ENCODE measurements around the gene RAP1GAP.
"Not testable (repeated sequence)": the region's sequence is repeated elsewhere in the genome, so short reads cannot be mapped to it uniquely, and the experiment has no call there.

The RAP1GAP gene

DNA sequence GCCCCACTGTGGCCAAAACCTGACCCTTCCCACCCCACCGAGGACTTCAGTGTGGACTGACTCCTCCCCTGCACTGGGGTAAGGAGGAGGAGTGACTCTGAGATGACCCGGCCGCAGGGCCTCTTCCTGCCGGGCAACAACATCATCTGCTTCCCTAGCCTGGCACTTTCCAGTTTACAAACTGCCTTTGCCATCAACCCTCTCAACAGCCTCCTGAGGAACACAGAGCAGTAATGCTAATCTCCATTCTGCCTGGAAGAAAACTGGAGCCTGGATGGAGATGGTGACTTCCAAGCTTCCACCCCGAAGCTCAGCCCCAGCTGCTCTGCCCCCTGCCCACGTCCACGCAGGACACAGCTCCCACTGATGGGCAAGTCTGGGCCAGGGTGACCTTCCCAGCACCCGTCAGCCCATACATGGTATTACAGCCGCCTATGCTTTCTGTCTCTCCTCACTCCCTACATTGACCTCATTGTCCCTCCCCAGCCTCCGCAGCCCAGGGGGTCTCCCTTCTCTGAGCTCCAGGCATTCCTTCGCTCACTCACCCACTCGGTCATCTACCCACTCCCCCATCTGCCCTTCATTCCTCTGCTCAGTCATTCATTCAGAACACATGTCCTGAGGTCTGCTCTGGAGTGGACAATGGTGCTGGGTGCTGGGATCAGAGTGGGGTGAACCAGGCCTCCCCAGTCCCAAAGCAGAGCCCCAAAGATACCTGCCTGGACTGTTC lies 34.2 kb downstream of the RAP1GAP start:
- peaks cover 12% of the 10 kb centered on the region for H3K27me3 Mint-ChIP-seq
- no peak for DNase-seq

DNA sequence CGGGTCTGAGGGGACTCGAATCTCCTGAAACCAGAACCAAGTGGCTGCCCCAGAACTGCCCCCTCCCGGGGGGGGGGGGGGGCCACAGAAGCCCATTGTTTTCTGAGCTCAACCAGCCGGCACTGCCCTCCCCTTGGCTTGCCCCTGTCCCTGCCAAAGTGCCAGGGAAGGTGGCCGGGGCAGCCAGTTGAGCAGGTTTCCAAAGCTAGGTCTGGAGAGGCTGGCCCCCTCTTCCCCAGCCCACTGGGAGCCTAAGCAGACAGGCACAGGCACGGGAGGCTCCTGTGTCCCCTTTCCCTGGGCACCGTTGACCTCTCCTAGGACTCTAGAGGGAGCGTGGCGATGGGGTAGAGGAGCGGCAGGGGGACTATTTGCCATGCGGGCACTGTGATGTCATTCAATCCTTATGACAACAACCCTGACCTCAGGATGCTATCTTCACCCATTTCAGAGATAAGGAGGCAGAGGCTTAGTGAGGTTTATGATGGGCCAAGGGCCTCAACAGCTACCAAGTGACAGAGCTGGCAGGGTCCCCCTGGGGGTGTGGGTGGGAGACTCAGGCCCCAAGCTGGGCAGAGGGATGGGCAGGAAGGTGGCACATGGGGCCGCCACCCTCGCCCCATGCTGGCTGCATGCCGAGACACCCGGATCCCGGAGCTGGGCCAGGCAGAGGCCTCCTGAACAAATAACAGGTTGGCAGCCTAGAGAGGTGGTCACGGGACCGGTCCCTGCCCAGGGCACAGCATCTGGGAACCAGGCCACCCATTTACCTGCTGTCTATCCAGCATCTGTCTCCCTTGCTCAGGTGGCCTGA lies 35.0 kb downstream of the RAP1GAP start:
- no peak for DNase-seq
- Mint-ChIP-seq H3K4me1 (peaks cover 12% of the 10 kb centered on the region), H3K27me3 (peaks cover 16% of the 10 kb centered on the region), H3K9me3 (no peaks in the 10 kb centered on the region), H3K27ac (no peak overlapping the region), H3K36me3 (ENCODE audit: low read depth) (no peaks in the 10 kb centered on the region), H3K4me3 (no peak overlapping the region)
- ATAC-seq, result no peak

More for the DNA sequence above, 34.2 kb downstream of the RAP1GAP start:
- Mint-ChIP-seq H3K4me3 (no peak overlapping the region), H3K27ac (no peak overlapping the region), H3K36me3 (ENCODE audit: low read depth) (no peaks in the 10 kb centered on the region), H3K9me3 (no peaks in the 10 kb centered on the region), H3K4me1 (peaks cover 13% of the 10 kb centered on the region)
- no peak for ATAC-seq

DNA sequence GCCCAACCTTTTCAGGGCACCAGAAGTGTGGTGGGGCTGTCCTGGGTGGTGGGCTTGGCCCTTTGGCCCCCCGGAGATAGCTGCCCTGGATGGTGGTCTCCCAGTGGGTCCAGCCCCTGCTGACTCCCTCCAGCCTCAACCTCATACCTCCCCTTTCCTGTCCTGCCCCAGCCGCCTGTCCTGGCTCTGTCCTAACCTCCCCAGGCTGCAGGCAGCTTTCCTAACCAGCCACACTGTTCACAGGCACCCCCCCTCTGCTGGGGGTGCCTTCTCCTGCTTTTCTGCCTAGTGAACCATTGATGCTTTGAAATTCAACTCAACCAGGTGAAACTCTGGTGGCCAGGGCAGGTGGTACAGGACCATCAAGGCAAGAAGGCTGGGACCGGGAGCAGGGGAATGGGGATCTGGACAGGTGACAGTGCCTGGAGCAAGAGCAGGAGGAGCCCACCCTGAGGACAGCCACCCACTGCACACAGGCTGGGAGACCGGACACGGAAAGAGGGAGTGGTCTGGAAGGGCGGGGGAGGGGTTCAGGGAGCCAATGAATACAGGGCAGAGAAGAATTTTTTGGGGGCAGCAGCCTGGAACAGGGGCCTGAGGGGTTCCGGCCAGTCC lies 35.9 kb downstream of the RAP1GAP start:
- Mint-ChIP-seq H3K4me3 (no peak overlapping the region), H3K36me3 (ENCODE audit: low read depth) (no peaks in the 10 kb centered on the region), H3K27me3 (peaks cover 16% of the 10 kb centered on the region), H3K27ac (no peak overlapping the region), H3K4me1 (peaks cover 4% of the 10 kb centered on the region), H3K9me3 (no peaks in the 10 kb centered on the region)
- DNase-seq (no peak), ATAC-seq (no peak)

DNA sequence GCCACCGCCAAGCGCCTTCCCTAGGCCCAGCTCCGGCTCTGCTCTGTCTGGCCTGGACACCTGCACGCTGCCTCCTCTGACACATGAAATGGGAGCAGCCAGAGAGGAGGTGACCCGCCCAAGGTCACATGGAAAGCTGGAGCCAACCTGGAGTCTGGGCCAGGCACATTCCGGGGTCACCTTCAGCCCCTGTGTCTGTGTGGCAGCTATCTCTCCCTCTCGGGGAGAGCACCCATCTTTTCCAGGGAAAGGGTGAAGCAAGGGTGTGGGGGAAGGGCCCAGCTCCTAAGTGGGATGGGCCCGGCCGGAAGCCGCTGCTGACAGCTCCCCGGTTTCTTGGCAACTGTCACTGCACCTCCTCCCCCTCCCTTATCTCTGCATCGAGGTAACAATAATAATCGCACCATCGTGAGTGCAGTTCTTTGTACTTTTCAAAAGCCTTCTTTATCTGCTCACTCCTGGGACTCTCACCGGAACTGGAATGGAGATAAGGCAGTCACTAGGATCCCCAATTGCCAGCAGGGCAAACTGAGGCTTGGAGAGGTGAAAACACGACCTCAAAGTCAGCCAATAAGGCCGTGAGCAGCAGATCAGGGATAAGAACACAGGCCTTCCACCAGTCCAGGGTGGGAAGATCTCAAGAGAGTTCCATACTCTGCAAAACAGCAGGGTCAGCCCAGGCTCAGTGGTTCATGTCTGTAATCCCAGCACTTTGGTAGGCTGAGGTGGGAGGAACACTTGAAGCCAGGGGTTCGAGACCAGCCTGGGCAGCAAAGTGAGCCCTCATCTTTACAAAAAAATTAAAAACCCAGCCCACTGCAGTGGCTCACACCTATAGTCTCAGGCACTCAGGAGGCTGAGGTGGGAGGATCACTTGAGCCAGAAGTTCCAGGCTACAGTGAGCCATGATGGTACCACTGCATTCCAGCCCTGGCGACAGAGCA lies 36.9 kb downstream of the RAP1GAP start:
- Mint-ChIP-seq H3K27me3 (peaks cover 16% of the 10 kb centered on the region), H3K4me3 (no peak overlapping the region), H3K9me3 (no peaks in the 10 kb centered on the region), H3K27ac (no peak overlapping the region), H3K36me3 (ENCODE audit: low read depth) (no peaks in the 10 kb centered on the region), H3K4me1 (no peaks in the 10 kb centered on the region)
- no peak for DNase-seq
- no peak for ATAC-seq

DNA sequence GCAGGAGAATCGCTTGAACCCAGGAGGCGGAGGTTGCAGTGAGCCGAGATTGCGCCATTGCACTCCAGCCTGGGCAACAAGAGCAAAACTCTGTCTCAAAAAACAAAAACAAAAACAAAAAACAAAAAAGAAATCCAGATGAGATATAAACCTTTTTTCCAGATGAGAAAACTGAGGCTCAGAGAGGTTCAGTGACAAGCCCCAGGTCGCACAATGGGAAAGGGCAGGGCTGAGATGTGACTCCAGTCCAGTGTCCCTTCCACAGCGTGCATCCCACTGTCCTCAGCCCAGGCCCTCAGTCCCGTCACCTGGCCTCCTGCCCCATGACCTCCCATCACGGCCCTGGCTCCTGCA lies 37.6 kb downstream of the RAP1GAP start:
- H3K9me3 Mint-ChIP-seq; DNase-seq; H3K4me1 Mint-ChIP-seq; H3K36me3 Mint-ChIP-seq (ENCODE audit: low read depth); H3K4me3 Mint-ChIP-seq; ATAC-seq; H3K27ac Mint-ChIP-seq: not testable (repeated sequence)
- peaks cover 16% of the 10 kb centered on the region for H3K27me3 Mint-ChIP-seq

DNA sequence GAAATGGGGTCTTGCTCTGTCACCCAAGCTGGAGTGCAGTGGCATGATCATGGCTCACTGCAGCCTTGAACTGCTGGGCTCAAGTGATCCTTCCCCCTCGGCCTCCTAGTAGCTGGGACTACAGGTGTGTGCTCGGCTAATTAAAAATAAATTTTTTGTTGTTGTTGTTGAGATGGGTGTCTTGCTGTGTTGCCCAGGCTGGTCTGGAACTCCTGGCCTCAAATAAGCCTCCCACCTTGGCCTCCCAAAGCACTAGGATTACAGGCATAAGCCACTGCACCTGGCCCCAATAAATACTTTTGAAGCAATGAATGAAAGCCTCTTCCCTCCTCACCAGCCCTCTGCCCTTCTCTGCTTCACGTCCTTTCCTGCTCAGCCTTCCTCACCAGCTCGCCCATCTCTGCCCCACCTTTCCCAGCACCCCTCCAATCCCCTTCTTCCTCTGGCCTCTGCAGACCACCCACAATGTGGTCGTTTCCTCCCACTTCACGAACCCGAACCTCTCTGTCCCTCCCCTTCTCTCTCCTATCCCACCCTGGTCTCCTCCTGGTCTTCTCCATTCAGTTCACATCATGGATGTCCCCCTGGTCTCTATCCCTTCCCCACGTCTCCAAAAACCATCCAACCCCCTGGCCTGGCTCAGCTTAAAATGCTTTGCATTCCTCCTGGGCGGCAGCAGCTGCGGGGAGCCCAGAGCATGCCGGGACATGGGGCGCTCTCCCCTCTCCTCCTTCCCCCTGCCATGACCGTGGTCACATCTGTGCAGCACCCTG lies 38.4 kb downstream of the RAP1GAP start:
- Mint-ChIP-seq H3K27ac (no peak overlapping the region), H3K36me3 (ENCODE audit: low read depth) (no peaks in the 10 kb centered on the region), H3K9me3 (no peaks in the 10 kb centered on the region), H3K27me3 (peaks cover 16% of the 10 kb centered on the region), H3K4me1 (no peaks in the 10 kb centered on the region), H3K4me3 (no peak overlapping the region)
- ATAC-seq, result no peak
- no peak for DNase-seq

DNA sequence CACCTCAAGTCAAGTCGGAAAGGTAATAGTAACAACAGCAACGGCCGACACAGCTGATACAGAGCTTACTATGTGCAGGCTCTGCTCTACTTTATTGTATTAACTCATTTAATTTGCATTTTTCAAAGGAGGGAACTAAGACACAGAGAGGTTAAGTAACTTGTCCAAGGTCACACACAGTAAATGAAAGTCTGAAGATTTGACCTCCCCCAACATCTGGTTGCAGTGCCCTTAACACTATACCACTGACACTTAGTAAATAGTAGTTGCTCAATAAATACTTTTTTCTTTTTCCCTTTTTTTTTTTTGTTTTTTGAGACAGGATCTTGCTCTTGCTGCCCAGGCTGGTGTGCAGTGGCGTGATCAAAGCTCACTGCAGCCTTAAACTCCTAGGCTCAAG lies 39.2 kb downstream of the RAP1GAP start:
- DNase-seq (no peak), ATAC-seq (no peak)
- Mint-ChIP-seq H3K9me3 (no peaks in the 10 kb centered on the region), H3K4me3 (no peak overlapping the region), H3K27me3 (peaks cover 16% of the 10 kb centered on the region), H3K27ac (no peak overlapping the region), H3K36me3 (ENCODE audit: low read depth) (no peaks in the 10 kb centered on the region), H3K4me1 (no peaks in the 10 kb centered on the region)

DNA sequence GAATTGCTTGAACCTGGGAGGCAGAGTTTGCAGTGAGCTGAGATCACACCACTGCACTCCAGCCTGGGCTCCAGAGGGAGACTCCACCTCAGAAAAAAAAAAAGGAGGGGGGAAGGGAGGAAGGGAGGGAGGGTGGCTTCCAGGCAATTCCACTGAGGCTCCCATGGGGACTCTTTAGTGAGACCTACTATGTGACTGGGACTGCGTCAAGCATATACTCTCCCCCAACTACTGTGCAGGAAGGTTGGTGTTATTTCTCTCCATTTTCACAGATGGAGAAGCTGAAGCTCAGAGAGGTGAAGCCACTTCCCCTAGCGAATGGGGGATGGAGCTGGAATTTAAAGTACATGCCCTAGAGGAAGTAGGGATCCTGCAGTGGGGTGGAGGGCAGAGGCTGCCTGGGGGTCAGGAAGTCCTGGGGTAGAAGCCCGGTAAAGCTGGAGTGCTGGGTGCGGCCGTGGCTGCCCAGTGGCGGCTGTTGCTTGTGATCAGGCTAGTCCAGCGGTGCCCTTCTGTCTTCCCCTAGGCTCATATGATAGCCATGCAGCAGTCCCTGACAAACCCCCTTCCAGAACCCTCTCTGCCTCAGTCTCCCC lies 40.3 kb downstream of the RAP1GAP start:
- DNase-seq (no peak), ATAC-seq (no peak)
- H3K4me1 Mint-ChIP-seq, result no peaks in the 10 kb centered on the region
- no peaks in the 10 kb centered on the region for H3K9me3 Mint-ChIP-seq
- no peak overlapping the region for H3K4me3 Mint-ChIP-seq
- no peaks in the 10 kb centered on the region for H3K36me3 Mint-ChIP-seq (ENCODE audit: low read depth)
- H3K27ac Mint-ChIP-seq, result no peak overlapping the region
- peaks cover 16% of the 10 kb centered on the region for H3K27me3 Mint-ChIP-seq

DNA sequence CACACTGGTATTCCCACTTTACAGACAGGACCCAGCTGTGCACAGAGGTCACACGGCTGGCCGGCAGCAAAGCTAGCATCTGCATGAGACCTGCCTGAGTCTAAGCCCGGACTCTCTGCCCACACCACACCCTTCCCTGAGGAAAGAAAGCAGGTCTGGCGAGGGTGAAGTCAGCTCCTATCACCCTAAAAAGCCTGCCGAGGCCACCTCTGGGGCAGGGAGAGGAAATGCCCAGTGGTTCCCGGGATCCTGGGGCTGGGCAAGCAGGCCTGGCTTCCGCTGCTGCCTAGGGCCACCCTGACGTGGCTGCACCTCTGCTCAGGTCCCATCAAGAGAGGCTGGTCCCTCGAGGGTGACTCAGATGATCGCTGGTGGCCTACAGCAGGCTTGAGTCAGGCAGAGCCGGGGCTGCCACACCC lies 42.2 kb downstream of the RAP1GAP start:
- H3K27me3 Mint-ChIP-seq, result peaks cover 24% of the 10 kb centered on the region
- no peaks in the 10 kb centered on the region for H3K36me3 Mint-ChIP-seq (ENCODE audit: low read depth)
- H3K4me3 Mint-ChIP-seq, result no peak overlapping the region
- peaks cover 2% of the 10 kb centered on the region for H3K4me1 Mint-ChIP-seq
- no peak for DNase-seq
- H3K27ac Mint-ChIP-seq, result no peak overlapping the region
- ATAC-seq, result no peak
- H3K9me3 Mint-ChIP-seq, result no peaks in the 10 kb centered on the region

DNA sequence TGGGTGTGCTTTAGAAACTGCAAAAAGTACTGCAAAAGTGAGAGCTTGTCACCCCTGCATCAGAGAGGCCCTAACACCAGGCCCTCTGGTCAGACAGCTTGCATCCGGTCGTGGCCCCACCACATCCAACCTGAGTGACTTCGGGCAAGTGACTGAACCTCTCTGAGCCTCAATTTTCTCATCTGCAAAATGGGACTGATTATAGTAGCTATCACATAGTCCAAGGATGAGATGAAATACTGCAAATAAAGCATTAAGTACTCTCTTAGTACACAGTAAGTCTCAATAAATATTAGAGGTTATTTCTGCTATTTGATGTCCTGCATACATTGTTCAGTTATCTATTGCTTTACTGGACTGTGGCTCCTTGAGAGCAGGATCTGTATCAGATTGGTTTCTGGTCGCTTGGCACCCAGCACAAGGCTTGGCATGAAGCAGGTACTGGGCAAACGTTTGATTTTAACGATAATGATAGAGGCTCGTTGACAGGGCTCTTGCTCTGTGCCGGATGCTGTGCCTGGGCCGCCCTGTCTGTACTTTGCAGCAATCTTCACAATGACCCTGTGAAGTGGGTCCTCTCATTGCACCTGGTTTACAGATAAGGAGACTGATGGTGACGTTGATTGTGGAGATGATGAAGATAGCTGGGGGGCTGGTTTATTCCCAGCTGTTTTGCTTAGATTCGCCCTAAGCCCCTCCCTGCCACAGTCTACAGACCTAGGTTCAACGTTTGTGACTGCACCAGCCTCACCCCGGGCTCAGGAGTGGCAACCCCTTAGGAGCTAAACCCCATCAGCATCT lies 43.6 kb downstream of the RAP1GAP start:
- H3K9me3 Mint-ChIP-seq, result no peaks in the 10 kb centered on the region

DNA sequence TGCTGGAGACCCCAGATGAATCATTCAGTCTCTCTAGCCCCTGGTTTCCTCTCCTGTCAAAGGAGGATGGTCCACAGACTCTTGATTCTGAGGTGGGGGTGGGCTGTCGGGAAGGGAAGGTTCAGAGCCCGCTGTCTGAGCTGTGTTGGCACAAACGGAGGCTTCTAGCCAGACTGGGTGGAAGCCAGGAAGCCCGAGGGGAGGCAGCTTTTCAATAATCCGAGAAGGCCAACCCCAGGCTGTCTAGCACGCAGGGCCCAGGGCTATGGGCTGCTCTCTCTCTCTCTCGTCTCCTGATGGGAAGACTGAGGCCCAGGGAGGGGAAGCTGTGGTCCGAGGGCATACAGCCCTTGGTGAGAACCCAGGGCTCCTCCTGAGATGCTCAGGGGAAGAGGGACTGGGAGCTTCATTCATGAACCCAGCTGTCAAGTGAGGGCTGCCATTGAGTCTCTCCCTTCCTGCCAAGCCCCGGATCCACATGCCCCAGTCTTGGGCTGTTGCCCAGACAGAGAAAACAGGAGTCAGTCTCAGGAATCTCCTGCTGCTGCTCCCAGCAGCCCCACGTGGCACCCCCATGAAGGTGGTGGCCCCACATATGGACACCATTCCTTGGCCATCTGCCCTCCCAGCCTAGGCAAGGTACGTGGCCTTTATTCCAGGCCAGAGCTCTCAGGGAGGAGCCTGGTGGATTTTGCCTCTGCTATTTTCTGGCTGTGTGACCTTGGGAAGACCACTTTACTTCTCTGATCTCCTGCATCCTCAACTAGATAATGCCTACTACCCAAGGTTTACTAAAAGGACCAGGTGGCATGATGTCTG lies 44.4 kb downstream of the RAP1GAP start:
- H3K4me1 Mint-ChIP-seq, result peaks cover 2% of the 10 kb centered on the region

More for the DNA sequence above, 43.6 kb downstream of the RAP1GAP start:
- Mint-ChIP-seq H3K27me3 (peaks cover 30% of the 10 kb centered on the region), H3K4me3 (no peak overlapping the region), H3K4me1 (peaks cover 2% of the 10 kb centered on the region), H3K27ac (no peak overlapping the region), H3K36me3 (ENCODE audit: low read depth) (no peaks in the 10 kb centered on the region)
- DNase-seq, result no peak
- no peak for ATAC-seq

DNA sequence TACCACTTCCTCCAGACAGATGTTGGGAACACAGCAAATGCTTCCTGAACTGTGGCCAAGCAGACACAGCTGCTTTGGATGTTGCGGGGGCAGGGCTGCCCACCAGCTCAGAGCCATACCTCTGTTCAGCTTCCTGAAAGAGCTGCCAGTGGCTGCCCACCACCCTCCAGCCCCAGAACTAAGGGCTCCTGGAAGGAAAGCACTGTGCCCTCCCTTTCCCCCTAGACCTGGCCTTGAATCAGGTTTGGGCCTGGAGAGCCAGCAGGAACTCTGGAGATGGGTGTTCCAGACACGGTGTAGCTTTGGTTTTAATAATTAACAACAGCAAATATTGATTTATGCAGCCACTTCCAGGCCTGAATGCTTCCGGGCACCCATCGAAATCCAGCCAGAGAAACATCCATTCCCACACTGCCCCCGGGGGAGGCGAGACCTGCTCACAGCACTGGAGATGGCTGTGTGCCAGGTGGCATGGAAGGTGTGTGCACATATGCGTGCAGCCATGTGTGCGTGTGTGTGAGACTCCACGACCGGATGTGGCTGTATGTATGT lies 45.7 kb downstream of the RAP1GAP start:
- H3K27me3 Mint-ChIP-seq, result peaks cover 26% of the 10 kb centered on the region
- no peak overlapping the region for H3K4me3 Mint-ChIP-seq
- peaks cover 2% of the 10 kb centered on the region for H3K4me1 Mint-ChIP-seq
- DNase-seq (no peak), ATAC-seq (no peak)
- no peaks in the 10 kb centered on the region for H3K9me3 Mint-ChIP-seq
- H3K36me3 Mint-ChIP-seq (ENCODE audit: low read depth), result no peaks in the 10 kb centered on the region
- no peak overlapping the region for H3K27ac Mint-ChIP-seq

More for the DNA sequence above, 44.4 kb downstream of the RAP1GAP start:
- no peaks in the 10 kb centered on the region for H3K36me3 Mint-ChIP-seq (ENCODE audit: low read depth)
- DNase-seq (no peak), ATAC-seq (no peak)
- H3K27me3 Mint-ChIP-seq, result peaks cover 26% of the 10 kb centered on the region
- H3K27ac Mint-ChIP-seq, result no peak overlapping the region
- no peaks in the 10 kb centered on the region for H3K9me3 Mint-ChIP-seq
- no peak overlapping the region for H3K4me3 Mint-ChIP-seq
